Measurements from ENCODE around the gene GHRL.
"Not testable (repeated sequence)": the region's sequence is repeated elsewhere in the genome, so short reads cannot be mapped to it uniquely, and the experiment has no call there.

Gene GHRL

DNA sequence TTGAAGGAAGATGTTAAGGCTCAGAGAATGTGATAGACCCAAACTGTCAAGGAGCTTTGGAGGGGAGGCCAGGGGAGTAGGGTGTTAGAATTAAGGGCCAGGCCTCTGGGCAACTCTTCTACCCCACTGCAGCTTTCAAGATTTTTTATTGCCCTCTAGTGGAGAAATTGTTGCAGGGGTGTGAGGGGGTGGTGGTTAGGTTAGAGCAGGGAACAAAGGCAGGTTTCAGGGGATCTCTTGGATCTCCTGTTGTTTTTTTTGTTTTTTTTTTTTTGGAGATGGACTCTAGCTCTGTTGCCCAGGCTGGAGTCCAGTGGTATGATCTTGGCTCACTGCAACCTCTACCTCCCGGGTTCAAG lies 29.6 kb upstream of the GHRL start:
- no peak for DNase-seq

- no peak for DNase-seq
These were observed 29.0 kb upstream of the GHRL start for GRCh38 chr3:10321630-10322351.

GRCh38 chr3:10320320-10320677 lies 27.6 kb upstream of the GHRL start:
- DNase-seq, result no peak

- DNase-seq, result no peak
These were observed 27.1 kb upstream of the GHRL start for GRCh38 chr3:10319804-10320203.

DNA sequence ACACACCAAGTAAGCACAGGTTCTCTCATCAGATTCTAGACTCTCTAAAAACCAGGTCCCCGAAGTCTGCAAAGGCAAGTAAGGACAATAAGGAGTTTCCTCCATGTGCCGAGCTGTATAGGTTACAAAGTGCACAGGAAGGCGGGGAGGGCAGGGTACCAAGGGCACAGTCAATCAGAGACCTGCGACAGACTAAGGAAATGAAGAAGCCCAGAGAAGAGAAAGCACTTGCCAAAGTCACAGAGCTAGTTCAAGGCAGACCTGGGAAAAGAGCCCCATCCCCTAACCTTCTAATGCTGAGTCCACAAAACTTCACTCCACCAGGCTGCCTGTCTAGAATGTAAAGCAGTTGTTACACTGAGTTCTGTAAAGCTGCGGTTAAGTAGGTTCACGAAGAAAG lies 26.5 kb upstream of the GHRL start:
- no peak for DNase-seq

GRCh38 chr3:10317961-10318350 lies 25.2 kb upstream of the GHRL start:
- no peak for DNase-seq

DNA sequence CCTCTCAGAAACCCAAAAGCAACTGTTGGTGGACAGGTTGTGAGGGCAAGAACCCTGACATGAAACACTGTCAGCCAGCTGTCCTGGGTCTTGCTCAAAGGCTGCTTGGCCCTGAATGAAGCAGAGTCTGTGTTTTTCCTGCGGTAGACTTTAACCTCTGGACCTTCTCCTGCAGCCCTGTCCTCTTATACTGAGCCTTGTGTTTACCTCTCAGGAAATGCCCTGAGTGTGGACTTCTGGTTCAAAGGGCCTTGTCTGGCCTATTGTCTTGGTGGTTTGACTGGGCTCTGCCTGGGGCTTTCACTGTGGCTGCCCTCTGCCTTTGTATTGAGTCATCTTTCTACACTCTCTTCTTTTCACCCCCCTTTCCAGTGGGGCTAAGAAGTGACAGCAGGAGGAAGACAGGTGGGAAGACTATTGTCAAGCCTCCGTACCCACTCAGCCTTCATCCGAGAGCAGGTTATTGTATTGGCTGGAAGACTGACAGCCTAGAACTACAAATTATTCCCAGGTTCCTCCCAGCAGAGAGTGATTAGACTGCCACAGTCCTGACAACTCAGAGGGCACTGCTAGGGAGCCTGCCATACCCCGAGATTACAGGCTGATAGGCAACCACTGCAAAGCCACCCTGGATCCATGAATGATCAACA lies 24.7 kb upstream of the GHRL start:
- no peak for DNase-seq

GRCh38 chr3:10315771-10316344 lies 23.1 kb upstream of the GHRL start:
- no peak for DNase-seq

GRCh38 chr3:10315101-10315500 lies 22.4 kb upstream of the GHRL start:
- DNase-seq, result no peak

GRCh38 chr3:10312861-10313260 lies 20.1 kb upstream of the GHRL start:
- DNase-seq, result no peak

DNA sequence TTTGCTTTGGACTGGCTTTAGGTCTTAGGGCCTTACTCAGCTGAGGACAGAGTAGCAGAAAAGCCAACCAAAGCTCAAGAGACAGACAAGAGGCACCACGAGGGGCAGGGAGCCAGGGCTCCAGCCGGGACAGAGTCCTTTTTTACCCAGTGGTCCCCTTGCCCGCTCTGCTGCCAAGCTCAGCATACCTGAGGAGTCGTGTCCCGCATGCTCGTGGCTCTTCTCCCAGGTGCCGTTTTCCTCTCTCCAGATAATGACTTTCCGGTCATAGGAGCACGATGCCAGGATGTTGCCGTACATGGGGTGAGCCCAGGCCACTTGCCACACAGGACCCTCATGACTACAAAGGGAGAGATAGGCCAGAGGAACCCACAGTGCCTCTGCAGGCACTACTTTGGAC lies 19.6 kb upstream of the GHRL start:
- DNase-seq, result no peak

DNA sequence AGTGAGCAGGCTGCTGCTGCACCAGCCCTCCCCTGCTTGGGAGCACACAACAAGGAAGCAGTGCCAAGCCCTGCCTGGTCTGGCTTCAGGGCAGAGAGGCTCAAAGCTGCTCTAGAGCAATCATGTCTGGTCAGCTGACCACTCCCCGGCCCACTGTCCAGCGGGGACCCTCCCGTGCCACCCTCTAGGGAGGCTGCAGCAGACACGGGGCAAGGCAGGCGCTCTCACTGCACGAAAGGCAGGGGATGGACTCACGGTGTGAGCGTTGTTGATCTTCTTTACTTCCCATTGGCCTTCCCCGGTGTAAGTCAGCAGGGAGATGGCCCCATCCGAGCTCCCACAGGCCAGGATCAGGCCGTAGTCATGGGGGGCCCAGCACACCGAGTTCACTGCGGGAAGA lies 19.0 kb upstream of the GHRL start:
- DNase-seq, result no peak

- no peak for DNase-seq
These were observed 17.8 kb upstream of the GHRL start for GRCh38 chr3:10310578-10310977.

- no peak for DNase-seq
These were observed 17.0 kb upstream of the GHRL start for GRCh38 chr3:10309736-10310135.

DNA sequence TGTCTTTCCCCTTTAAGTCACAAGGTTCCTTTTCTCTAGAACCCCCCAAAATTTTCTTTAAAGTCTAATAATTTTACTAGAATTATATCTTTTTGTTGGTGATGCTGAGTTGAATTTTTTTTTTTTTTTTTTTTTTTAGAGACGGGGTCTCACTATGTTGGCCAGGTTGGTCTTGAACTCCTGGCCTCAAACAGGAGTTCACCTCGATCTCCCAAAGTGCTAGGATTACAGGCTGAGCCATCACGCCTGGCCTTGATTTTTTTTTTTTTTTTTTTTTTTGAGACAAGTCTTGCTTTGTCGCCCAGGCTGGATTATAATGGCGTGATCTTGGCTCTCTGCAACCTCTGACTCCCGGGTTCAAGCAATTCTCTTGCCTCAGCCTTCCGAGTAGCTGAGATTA lies 15.9 kb upstream of the GHRL start:
- no peak for DNase-seq

DNA sequence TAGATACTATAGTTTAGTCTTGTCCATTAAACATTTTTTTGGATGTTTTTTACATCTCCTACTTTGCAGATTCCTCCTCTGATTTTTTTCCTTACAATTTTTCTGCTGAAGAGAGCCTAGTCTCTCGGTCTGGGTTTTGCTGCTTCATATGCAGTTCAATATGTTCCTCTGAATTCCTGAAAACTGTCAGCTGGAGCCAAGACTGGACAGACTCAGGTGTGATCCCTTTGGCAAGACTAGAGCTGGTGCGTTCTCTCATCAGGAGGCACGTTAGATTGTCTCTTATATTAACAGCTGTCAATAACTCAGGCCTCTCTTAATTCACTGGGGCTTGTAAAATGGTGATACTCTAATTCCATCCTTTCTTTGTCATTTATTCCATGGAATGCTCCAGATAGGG lies 13.4 kb upstream of the GHRL start:
- DNase-seq, result no peak

DNA sequence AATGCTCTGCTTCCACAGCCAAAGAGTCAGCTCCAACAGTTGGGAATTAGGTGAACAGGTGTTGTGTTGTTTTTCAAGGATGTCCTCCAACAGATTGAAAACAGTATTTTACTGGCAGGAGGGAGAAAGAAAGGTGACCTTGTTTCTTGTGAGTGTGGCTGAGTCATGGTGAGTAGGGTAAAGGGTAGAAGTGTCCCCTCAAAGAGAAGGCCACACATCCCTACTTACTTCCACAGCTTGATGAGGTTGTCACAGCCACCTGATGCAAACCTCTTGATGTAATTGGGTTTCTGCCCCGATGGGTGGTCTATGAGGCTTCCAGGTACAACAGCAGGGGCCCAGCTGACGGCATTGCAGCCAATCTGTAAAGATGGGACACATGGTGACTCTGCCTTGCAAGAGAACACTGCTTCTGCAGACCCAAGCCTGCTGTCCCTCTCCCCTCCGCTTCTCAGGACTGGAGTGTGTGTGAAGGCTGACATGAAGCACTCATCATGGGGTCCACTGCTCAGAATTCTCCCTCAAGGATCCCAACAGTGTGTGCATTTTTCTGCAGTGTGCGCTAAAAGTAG lies 12.7 kb upstream of the GHRL start:
- no peak for DNase-seq

DNA sequence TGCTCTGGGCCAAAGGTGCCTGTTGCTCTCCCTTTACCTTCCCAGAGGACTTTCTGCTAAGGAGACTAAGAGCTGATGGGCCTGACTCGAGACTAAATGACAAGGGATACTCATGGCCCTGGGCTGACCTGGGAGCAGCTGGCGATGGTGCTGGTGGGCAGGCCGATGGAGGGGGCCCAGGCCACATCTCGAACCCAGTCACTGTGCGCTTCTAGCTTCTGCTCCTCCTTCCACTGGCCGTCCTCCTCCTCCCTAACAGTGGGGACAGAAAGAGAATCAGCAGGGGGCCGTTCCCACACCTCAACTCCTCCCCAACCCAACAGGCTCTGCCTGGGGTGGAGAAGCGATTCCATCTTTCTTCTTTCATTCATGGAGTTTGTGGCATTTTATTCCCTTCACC lies 12.2 kb upstream of the GHRL start:
- DNase-seq, result no peak

DNA sequence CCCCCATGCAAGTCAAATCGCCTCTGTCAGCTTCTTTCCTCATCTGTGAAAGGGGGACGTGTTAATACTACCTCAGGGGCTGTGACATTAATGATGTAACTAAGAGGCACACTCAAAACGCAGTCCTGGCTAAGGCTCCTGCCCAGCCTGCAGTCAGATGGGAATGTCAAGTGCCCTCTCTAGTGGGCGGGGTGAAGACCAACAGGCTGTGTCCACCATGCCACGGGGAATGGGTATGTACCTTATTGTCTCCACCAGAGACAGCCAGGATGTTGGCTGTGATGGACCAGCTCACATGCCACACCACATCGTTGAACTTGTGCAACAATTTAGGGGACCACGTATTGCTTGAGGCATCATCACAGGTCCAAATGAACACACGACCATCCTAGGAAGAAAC lies 11.0 kb upstream of the GHRL start:
- no peak for DNase-seq

DNA sequence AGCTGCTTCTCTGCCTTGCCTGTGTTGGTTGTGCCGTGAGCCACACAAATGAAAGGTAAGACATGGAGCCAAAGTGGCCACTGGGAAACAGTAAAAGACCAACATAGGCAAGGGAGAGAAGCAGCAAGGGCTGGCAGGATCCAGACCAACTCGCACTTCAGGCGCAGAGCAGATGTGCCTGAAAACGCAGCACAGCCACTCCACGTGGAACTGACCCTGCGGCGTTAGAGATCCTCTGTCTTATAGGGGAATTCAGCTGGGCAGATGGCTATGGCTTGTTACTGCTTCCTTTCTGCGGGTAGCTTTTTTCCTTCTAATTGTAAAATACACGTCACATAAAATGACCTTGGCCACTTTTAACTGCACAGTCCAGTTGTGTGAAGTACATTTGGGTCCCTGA lies 10.4 kb upstream of the GHRL start:
- DNase-seq, result no peak

DNA sequence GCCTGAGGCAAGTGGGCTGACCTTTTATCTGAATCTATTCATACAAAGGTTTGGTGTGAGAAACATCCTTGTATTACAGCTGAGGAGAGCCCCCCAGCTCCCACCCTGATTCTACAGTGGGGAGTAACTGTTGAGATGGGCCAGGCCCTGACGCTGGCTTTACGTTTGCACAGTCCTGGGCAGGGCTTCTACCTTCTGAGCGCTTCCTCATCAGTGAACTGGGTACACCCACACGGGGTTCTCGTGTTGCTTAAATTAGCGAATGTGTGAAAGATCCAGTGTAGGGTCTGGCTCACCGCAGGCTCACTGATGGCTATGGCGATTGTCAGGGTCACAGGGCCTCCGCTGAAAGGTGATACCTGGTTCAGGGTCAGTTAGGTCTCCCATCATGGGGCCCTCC lies 7.3 kb upstream of the GHRL start:
- DNase-seq, result no peak

- DNase-seq, result no peak
These were observed 6.9 kb upstream of the GHRL start for GRCh38 chr3:10299679-10300078.

GRCh38 chr3:10299175-10299574 lies 6.4 kb upstream of the GHRL start:
- DNase-seq, result no peak

DNA sequence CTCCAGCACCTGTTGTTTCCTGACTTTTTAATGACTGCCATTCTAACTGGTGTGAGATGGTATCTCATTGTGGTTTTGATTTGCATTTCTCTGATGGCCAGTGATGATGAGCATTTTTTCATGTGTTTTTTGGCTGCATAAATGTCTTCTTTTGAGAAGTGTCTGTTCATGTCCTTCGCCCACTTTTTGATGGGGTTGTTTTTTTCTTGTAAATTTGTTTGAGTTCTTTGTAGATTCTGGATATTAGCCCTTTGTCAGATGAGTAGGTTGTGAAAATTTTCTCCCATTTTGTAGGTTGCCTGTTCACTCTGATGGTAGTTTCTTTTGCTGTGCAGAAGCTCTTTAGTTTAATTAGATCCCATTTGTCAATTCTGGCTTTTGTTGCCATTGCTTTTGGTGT lies 5.3 kb upstream of the GHRL start:
- DNase-seq, result not testable (repeated sequence)
